Mammary microvascular endothelial cell (primary cell): Measurements from ENCODE around the gene SUPT20HL1. TPM values are rescaled to one million over a fixed set of nuclear protein-coding genes. Genes with fewer than 3 reads are reported as not detected.

ENCODE experiments used
- total RNA-seq: library from RNA; depleted of rRNA; stranded (reverse); fragments of >200 nt; gene quantifications from 2 replicates; pipeline ENCODE4 v1.2.3, GENCODE V29; 2015

SUPT20HL1 gene
- total RNA-seq, result not detected in 2 replicates

GRCh38 chrX:24360272-24360671 is at the start of gene SUPT20HL1:
TSS of gene SUPT20HL1 (plus strand) at chrX:24360639. CDS start at chrX:24362761, 2,122 bp downstream.

GRCh38 chrX:24314019-24314635 is 46.3 kb upstream of the SUPT20HL1 start, which contains the start of gene SUPT20HL2:
TSS of gene SUPT20HL2 (minus strand) at chrX:24314069. CDS start at chrX:24313315, 754 bp downstream.

Other genes with a start within 250 kb of the SUPT20HL1 start
- 28.8 and 61.3 TPM in 2 replicates for gene ZFX, start 210.9 kb upstream of the SUPT20HL1 start, total RNA-seq
- not detected in 2 replicates for gene SUPT20HL2, start 46.6 kb upstream of the SUPT20HL1 start, total RNA-seq
- 7.0 TPM in 2 replicates for gene PDK3, start 104.6 kb downstream of the SUPT20HL1 start, total RNA-seq